HepG2 (cell line): ENCODE results near the gene BIRC5. TPM values are rescaled to one million over a fixed set of nuclear protein-coding genes. Genes with fewer than 3 reads are reported as not detected.
A peak's percentile ranks its signal among the peaks of the same experiment; 100 is the strongest.

Experiments used
- CBFB ChIP-seq: sonication (generic); formaldehyde crosslinking; IDR thresholded peaks from 2 replicates; pipeline ENCODE4 v1.4.0; 2020; ENCODE audit warnings: missing genetic modification reagents
- GATAD1 ChIP-seq: IDR thresholded peaks from 2 replicates; pipeline ENCODE4 v1.6.1; 2016; ENCODE audit warnings: missing genetic modification reagents, missing compliant biosample characterization
- JUND ChIP-seq: sonication (generic); formaldehyde crosslinking; IDR thresholded peaks from 2 replicates; pipeline ENCODE4 v1.8.0; 2022; ENCODE audit warnings: mild to moderate bottlenecking, missing genetic modification reagents
- MTF2 ChIP-seq: sonication (generic); formaldehyde crosslinking; IDR thresholded peaks from 2 replicates; pipeline ENCODE4 v1.5.0; 2020; ENCODE audit warnings: missing genetic modification reagents, borderline replicate concordance
- RBFOX2 ChIP-seq: fragments of 200-400 bp; formaldehyde crosslinking; IDR thresholded peaks from 2 replicates; pipeline ENCODE4 v1.6.1; 2017; ENCODE audit warnings: low read depth, mild to moderate bottlenecking, low read length
- SMARCC2 ChIP-seq: fragments of 450-650 bp; IDR thresholded peaks from 2 replicates; pipeline ENCODE4 v1.6.1; 2017; ENCODE audit warnings: antibody characterized with exemption, mild to moderate bottlenecking
- STAG1 ChIP-seq: sonication (generic); formaldehyde crosslinking; IDR thresholded peaks from 2 replicates; pipeline ENCODE4 v1.4.0; 2020; ENCODE audit warnings: missing genetic modification reagents
- SUZ12 ChIP-seq: fragments of 150-350 bp; IDR thresholded peaks from 2 replicates; pipeline ENCODE4 v1.6.1; 2014; ENCODE audit warnings: low read depth, low read length
- ZBTB7A ChIP-seq: sonication (generic); formaldehyde crosslinking; IDR thresholded peaks from 2 replicates; pipeline ENCODE4 v1.8.0; 2022; ENCODE audit warnings: mild to moderate bottlenecking, missing genetic modification reagents
- ZFX ChIP-seq: sonication (generic); formaldehyde crosslinking; IDR thresholded peaks from 2 replicates; pipeline ENCODE4 v1.4.0; 2020; ENCODE audit warnings: mild to moderate bottlenecking, low read depth, missing genetic modification reagents, moderate library complexity
- ZNF12 ChIP-seq: sonication (generic); formaldehyde crosslinking; IDR thresholded peaks from 2 replicates; pipeline ENCODE4 v1.5.0; 2020; ENCODE audit warnings: missing genetic modification reagents
- ZNF143 ChIP-seq: sonication (generic); formaldehyde crosslinking; IDR thresholded peaks from 2 replicates; pipeline ENCODE4 v1.4.0; 2020; ENCODE audit warnings: missing genetic modification reagents
- ZNF431 ChIP-seq: sonication (generic); formaldehyde crosslinking; IDR thresholded peaks from 2 replicates; pipeline ENCODE4 v1.9.0; 2022; ENCODE audit warnings: missing genetic modification reagents, low read depth, mild to moderate bottlenecking, borderline replicate concordance
- polyA plus RNA-seq, 8 experiments: library from polyadenylated mRNA; depleted of rRNA in 3 of 8; stranded (reverse) in 7 of 8; unstranded in 1 of 8; fragments of >200 nt; fragmentation: Illumina TruSeq in 4 of 8; extraction: Trizol in 4 of 8; gene quantifications; 2 replicates each; pipeline versions ENCODE4 v1.2.1 to v1.2.3, GENCODE V29; 2011 to 2016; ENCODE audit warnings: low read depth in 4 of 8, missing spikeins in 1 of 8, mixed read lengths in 1 of 8; ENCODE audit not compliant: insufficient read depth in 1 of 8
- total RNA-seq, 5 experiments: library from RNA; depleted of rRNA; stranded (reverse); fragments of >200 nt; fragmentation: Illumina TruSeq; extraction: Trizol; gene quantifications; 2 replicates each; pipeline ENCODE4 v1.2.3, GENCODE V29; 2016; ENCODE audit warnings: low read depth in 1 of 5
- TF ChIP-seq, protein P1 (sequence below): sonication (generic); formaldehyde crosslinking; IDR thresholded peaks from 2 replicates; pipeline ENCODE4 v1.8.0; 2022; ENCODE audit warnings: mild to moderate bottlenecking, missing genetic modification reagents; ENCODE audit not compliant: insufficient replicate concordance
- TF ChIP-seq, protein P2 (sequence below): sonication (generic); formaldehyde crosslinking; IDR thresholded peaks from 2 replicates; pipeline ENCODE4 v1.5.1; 2020; ENCODE audit warnings: missing genetic modification reagents, mild to moderate bottlenecking, borderline replicate concordance
- TF ChIP-seq, protein P3 (sequence below): sonication (generic); formaldehyde crosslinking; IDR thresholded peaks from 2 replicates; pipeline ENCODE4 v1.5.0; 2020; ENCODE audit warnings: missing genetic modification reagents, mild to moderate bottlenecking, borderline replicate concordance
- TF ChIP-seq, protein P4 (sequence below): sonication (generic); formaldehyde crosslinking; IDR thresholded peaks from 2 replicates; pipeline ENCODE4 v1.4.0; 2020; ENCODE audit warnings: missing genetic modification reagents, mild to moderate bottlenecking, borderline replicate concordance
- TF ChIP-seq, protein P5 (sequence below): sonication (generic); formaldehyde crosslinking; IDR thresholded peaks from 2 replicates; pipeline ENCODE4 v1.5.0; 2020; ENCODE audit warnings: missing genetic modification reagents
- TF ChIP-seq, protein P6 (sequence below): sonication (generic); formaldehyde crosslinking; IDR thresholded peaks from 2 replicates; pipeline ENCODE4 v1.8.0; 2022; ENCODE audit warnings: missing genetic modification reagents, mild to moderate bottlenecking, inconsistent platforms, borderline replicate concordance
- TF ChIP-seq, protein P7 (sequence below): IDR thresholded peaks from 2 replicates; pipeline ENCODE4 v1.6.1; 2016

The BIRC5 gene
- total and polyA plus RNA-seq, 2 of the 13 experiments (the other 11 are each of a cell fraction or from before 2014, with no cell fraction given), result 30.3 to 135 TPM

DNA sequence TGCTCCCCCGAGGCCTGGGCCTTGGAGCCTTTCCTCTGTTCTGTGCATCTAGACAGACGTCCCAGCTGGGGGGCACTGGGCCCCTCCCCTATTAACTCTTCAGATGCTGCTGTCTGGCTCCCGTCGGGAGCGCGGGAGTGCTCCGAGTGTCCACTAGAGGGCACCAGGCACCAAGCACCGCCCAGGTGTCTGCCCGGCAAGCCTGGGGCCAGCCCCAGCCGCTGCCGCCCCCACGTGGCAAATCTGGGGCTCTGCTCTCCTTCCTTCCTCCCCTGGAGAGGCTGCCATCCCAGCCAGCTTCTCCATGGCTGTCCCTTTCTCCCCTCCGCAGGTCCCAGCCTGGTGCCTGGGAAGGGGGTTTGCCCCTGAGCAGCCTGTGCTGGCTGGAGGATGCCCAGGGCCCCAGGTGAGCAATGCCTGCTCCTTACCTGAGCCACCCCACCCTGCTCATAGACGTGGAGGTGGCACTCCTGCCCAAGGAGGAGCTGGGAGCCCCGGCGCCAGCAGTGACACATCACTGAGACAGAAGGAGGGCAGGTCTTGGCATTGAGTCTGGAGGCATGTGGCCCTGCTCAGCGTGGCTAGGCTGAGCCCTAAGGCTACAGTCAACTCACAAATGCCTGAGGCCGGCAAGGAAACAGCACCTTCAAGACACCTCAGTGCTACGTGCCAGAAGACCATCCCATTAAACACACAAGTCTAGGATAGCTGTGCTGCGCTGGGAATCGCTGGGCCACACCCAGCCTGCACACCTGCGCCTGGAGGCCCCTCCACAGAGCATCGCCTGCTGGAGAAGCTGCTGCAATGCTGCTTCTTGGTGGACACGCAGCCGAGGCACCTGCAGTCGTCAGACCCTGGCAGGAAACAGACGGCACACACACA, 37.1 kb downstream of the BIRC5 start (continued):
- TF ChIP-seq, protein P1, sequence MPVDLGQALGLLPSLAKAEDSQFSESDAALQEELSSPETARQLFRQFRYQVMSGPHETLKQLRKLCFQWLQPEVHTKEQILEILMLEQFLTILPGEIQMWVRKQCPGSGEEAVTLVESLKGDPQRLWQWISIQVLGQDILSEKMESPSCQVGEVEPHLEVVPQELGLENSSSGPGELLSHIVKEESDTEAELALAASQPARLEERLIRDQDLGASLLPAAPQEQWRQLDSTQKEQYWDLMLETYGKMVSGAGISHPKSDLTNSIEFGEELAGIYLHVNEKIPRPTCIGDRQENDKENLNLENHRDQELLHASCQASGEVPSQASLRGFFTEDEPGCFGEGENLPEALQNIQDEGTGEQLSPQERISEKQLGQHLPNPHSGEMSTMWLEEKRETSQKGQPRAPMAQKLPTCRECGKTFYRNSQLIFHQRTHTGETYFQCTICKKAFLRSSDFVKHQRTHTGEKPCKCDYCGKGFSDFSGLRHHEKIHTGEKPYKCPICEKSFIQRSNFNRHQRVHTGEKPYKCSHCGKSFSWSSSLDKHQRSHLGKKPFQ (CRISPR knock-in tag), result no peak
- TF ChIP-seq, protein P2, sequence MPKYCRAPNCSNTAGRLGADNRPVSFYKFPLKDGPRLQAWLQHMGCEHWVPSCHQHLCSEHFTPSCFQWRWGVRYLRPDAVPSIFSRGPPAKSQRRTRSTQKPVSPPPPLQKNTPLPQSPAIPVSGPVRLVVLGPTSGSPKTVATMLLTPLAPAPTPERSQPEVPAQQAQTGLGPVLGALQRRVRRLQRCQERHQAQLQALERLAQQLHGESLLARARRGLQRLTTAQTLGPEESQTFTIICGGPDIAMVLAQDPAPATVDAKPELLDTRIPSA (CRISPR knock-in tag), result no peak
- TF ChIP-seq, protein P3, sequence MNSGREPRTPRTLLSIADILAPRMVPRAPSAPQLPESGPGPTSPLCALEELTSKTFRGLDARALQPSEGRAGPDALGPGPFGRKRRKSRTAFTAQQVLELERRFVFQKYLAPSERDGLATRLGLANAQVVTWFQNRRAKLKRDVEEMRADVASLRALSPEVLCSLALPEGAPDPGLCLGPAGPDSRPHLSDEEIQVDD, result no peak
- TF ChIP-seq RBFOX2, result no peak
- TF ChIP-seq ZFX, result peak; percentile 49; the same call in 1 of the 2 replicates
- TF ChIP-seq, protein P4, sequence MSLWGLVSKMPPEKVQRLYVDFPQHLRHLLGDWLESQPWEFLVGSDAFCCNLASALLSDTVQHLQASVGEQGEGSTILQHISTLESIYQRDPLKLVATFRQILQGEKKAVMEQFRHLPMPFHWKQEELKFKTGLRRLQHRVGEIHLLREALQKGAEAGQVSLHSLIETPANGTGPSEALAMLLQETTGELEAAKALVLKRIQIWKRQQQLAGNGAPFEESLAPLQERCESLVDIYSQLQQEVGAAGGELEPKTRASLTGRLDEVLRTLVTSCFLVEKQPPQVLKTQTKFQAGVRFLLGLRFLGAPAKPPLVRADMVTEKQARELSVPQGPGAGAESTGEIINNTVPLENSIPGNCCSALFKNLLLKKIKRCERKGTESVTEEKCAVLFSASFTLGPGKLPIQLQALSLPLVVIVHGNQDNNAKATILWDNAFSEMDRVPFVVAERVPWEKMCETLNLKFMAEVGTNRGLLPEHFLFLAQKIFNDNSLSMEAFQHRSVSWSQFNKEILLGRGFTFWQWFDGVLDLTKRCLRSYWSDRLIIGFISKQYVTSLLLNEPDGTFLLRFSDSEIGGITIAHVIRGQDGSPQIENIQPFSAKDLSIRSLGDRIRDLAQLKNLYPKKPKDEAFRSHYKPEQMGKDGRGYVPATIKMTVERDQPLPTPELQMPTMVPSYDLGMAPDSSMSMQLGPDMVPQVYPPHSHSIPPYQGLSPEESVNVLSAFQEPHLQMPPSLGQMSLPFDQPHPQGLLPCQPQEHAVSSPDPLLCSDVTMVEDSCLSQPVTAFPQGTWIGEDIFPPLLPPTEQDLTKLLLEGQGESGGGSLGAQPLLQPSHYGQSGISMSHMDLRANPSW, result no peak
- TF ChIP-seq, protein P5, sequence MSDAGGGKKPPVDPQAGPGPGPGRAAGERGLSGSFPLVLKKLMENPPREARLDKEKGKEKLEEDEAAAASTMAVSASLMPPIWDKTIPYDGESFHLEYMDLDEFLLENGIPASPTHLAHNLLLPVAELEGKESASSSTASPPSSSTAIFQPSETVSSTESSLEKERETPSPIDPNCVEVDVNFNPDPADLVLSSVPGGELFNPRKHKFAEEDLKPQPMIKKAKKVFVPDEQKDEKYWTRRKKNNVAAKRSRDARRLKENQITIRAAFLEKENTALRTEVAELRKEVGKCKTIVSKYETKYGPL (CRISPR knock-in tag), result no peak
- TF ChIP-seq, protein P6, sequence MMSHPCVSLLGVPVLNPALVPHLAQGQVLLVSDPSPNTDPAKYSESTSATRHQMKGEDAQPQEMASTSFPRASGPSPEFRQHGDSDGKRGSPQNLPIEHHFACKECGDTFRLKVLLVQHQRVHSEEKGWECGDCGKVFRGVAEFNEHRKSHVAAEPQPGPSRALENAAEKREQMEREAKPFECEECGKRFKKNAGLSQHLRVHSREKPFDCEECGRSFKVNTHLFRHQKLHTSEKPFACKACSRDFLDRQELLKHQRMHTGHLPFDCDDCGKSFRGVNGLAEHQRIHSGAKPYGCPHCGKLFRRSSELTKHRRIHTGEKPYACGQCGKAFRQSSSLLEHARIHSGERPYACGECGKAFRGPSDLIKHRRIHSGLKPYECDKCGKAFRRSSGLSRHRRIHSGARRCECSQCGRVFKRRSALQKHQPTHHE (CRISPR knock-in tag), result no peak
- no peak for TF ChIP-seq MTF2
- TF ChIP-seq STAG1, result peak; percentile 98
- TF ChIP-seq ZNF12 (CRISPR knock-in tag), result no peak
- TF ChIP-seq, protein P7, sequence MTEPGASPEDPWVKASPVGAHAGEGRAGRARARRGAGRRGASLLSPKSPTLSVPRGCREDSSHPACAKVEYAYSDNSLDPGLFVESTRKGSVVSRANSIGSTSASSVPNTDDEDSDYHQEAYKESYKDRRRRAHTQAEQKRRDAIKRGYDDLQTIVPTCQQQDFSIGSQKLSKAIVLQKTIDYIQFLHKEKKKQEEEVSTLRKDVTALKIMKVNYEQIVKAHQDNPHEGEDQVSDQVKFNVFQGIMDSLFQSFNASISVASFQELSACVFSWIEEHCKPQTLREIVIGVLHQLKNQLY (CRISPR knock-in tag), result no peak
- TF ChIP-seq CBFB (CRISPR knock-in tag), result peak; percentile 66
- no peak for TF ChIP-seq JUND (CRISPR knock-in tag)
- no peak for TF ChIP-seq SMARCC2
- TF ChIP-seq GATAD1 (CRISPR knock-in tag), result peak; percentile 72
- TF ChIP-seq ZNF143, result peak; percentile 77
- TF ChIP-seq SUZ12, result no peak
- TF ChIP-seq ZNF431 (CRISPR knock-in tag), result no peak
- no peak for TF ChIP-seq ZBTB7A (CRISPR knock-in tag)
